ENCODE measurements around the gene MILR1.

- TF ChIP-seq CTCF (IDR thresholded peaks at IDR 0.05; ENCODE audit: insufficient read depth, low read length, poor library complexity, severe bottlenecking) (no peak), EZH2phosphoT487 (conservative IDR thresholded peaks at IDR 0.05; ENCODE audit: low read length) (no peak)
Measured at GRCh38 chr17:64411999-64412771, 36.7 kb upstream of the MILR1 start.

Data from SU-DHL-6 (cell line).